Hematopoietic multipotent progenitor cell treated with erythropoietin and hydrocortisone succinate and interleukin-3 and kit ligand, for 4 days (in vitro differentiated cells): ENCODE data around the gene RASSF3.

ENCODE experiments used
- DNase-seq: peaks from one replicate; pipeline ENCODE4 v3.0.0-alpha.2; 2015

Gene RASSF3

DNA sequence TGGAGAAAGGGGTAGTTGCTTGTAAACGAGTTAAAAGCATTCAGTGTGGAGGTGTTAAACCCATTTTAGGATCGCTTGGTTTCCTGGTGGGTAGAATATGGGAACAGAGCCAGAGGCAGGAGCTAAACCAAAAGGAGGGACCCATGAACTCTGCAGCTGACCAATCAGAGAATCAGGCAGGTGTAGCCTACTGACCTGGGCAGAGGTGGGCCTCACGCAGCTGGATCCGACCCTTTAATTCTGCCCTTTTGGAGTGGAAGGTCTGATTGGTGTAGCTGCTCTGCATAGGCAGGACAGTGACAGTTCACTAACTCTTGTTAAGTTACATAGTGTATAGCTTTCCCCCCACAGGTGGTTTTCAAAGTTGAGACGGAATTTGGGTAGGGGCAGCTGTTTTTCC is 85.3 kb downstream of the RASSF3 start:
- no peak for DNase-seq

DNA sequence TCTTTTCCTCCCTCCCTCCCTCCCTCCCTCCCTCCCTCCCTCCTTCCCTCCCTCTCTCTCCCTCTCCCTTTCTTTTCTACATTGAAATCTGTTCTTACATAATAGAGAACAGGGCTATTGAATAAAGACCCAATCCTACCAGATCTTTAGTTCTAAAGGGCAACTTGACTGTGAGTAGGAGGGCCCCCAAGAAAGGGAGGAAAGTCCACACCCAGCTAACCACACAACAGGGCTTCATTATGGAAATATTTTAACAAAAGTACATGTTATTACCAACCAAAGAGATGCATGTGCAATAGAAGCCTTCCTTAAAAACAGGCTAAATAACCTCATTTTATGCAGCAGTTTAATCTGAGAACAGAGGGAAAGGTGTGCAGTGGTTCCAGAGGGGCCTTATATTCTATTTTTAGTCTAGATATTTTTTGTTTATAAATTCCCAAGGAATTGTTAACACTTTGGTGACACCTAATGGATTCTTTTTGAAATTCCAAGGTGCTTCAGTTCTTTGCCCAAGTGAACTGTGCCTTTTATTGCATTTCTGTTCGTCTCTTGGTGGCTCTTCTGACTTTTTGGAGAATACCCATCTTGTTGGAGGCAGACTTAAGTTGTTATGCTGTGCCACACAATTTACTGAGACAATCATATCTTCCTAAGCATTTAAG is 85.9 kb downstream of the RASSF3 start:
- DNase-seq = peak; percentile 62

DNA sequence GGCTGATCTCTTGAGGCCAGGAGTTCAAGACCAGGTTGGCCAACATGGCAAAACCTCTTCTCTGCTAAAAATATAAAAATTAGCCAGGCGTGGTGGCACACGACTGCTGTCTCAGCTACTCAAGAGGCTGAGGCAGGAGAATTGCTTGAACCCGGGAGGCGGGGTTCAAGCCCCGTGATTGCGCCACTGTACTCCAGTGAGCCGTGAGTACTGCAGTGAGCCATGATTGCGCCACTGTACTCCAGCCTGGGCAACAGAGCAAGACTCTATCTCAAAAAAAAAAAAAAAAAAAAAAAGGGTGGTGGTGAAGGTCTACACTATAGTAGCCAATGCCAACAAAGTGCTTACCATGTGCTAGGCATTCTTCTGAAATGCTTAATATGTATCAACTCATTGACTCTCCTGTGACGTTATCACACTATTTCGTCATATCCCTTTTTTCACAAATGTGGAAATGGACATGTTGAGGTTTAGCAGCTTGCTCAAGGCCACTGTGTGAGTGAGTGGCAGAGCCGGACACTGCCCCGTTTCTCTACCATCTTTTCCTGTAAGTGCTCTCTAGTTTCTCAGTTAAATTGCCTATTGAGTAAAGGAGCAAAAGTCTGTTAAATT is 89.3 kb downstream of the RASSF3 start:
- peak; percentile 75 for DNase-seq

DNA sequence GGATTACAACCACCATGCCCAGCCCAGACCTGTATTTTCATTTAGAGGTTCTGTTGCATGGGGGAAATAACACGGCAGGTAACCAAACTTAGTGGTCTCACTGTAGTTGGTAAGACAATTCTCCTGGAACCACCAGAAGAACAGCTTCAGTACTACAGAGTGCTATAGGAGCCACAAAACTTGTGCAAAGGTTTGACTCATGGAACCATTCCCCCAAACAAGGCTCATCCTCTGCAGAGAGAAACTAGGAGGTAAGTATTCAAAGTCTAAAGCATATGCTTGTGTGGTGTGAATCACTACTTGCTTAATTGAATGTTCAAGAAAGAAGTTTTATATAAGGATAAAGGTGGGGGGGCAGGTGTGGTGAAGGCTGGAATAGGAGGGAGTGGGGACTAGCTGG is 90.2 kb downstream of the RASSF3 start:
- no peak for DNase-seq

DNA sequence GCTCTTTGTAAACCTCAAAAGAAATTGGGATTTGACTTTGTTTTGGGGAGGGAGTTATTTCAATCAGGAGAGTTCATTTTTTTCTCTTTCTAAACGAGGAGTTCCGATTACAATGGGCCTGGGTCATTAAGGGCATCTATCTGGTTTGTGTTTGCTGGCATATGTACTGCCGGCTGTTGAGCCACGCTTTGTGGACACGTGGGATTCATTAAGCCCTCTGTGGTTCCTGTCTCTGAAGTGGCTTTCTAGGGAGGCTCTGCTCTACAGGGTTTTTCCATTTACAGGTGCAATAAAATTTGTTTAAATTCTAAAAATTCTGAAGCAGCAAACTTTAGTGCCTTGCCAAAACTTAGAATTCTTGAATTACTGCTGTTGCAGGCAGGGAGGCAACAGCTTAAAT is 91.0 kb downstream of the RASSF3 start:
- no peak for DNase-seq

DNA sequence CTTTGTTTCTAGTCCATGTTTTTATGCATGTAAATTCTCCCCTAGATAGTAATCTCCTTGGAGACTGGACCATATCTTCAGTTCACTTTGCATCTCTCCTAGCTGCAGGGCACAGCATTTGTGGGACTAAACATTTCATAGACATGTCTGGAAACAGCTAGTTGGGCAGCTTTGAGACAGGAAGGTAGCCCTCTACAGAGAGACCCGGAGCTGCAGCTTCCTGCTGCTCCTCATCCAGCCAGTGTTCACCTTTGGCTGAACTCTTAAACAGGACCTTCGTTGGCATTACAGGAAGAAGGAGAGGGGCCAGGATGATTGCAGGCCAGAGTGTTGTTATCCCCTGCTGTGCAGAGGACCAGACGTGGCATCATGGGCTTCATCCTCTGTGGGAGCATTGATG is 96.0 kb downstream of the RASSF3 start:
- no peak for DNase-seq

DNA sequence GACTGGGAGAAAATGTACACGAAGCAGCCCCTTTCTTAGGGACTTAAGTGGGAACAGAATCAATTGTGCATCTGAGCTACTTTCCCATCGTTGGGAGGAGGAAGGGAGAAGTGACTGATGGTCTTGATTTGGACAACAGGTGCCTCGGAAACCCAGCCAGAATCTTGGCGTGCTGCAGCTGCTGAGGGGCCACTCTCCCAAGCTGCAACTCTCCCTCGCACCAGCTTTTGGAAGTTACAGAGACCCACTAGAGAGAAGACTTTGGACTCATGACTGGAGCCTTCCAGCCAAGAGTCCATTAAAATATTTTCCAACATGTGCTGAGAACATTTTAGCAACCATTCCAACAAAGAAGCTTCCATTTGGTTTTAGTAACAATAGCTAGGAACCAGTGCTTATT is 96.6 kb downstream of the RASSF3 start:
- DNase-seq = no peak

DNA sequence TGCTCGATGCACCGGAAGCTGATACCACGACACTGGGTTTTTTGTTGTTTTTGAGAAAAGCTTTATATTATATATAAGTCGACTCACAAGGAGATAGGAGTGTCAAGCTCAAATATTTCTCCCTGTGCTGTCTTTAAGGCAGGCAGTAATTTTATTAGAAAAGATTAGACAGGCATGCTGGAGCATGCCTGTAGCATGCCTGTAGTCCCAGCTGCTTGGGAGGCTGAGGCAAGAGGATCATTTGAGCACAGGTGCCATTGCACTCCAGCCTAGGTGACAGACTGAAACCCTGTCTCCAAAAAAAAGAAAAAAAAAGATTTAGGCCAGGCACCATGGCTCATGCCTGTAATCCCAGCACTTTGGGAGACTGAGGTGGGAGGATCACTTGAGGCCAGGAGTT is 97.1 kb downstream of the RASSF3 start:
- no peak for DNase-seq

DNA sequence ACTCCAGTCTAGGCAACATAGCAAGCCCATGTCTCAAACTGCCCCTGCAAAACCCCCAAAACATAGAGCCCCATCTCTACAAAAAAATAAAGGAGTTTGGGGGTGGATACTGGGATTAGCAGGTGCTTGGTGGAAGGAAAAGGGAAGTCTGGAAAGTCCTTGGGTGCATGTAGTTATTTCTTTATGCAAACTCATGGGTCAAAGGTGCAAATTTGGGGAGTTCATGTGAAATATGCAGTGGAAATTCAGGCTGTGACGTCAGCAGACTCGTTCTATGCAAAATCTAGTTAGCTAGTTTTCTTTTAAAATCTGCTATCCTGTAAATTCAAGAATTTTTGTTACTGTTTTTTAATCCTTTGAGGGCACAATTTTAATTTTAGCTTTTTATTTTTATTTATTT is 97.6 kb downstream of the RASSF3 start:
- no peak for DNase-seq

DNA sequence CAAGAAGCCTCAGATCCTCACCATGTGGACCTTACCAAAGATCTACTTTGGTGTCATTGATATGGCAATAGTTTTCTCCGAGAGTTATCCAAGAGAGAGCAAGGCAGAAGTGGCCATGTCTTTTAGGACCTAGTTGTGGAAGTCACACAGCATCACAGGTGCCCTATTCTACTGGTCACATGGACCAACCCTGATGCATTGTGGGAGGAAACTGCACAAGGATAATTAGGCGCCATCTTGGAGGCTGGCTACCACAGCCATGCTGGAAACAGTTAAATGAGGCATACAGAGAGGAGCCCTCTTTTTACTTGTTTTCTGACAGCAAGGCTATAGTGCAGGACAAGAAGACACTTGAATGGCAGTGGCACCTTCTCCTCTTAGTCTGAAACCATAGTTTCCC is 99.1 kb downstream of the RASSF3 start:
- DNase-seq = no peak

DNA sequence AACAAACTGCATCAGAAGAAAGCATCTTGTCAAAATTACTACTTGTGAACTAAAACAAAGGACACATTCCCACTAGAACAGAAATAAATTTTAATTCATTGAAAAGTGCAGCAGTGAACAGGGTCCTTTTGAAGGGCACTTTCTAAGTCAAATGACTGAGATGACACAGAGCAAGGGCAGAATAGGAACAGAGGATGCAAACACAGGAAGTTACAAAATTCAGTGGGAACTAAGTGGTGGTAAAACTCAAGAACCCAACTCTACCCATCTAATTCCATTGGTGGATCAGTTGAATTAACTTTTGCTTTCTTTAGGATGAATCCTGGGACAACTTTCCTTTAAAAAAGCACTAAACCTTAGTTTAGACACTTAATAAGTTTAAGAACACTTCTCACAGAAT is 103.1 kb downstream of the RASSF3 start:
- DNase-seq = no peak

DNA sequence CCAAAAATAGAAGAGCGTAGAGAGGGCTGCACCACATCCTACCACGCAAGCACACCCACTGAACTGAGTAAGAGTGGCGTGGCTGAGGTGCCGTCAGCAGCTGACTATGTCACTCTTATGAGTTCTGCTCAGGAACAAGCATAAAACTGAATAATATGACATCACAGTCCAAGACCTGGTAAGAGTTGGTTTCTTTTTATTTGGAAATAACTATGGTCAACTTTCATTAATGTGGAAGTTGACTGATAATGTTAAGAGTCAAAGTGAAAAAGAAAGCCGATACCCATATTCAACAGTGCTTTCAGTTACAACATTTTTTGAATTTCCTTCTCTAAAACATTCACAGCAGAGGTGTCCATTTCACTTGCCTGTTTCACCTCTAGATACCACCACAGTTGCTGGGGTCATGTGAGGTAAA is 104.3 kb downstream of the RASSF3 start:
- peak; percentile 15 for DNase-seq

DNA sequence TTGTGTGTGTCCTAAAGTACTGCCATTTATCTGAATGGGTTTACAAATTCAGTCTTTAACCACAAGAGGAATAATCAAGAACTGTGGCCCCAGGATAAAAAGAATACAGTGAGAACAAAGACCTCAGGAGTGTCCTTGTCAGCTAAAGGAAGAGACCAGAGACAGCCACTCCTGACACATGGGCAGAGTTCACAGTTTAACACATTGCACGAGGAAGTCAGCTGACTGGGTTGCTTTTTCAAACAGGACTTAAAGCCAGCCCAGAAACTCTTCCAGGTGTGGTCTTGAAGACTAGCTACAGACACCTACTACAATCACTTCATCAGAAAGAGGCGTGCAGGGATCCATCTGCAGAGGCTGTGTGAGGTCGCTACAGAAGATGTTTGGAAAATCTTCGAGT is 106.1 kb downstream of the RASSF3 start:
- no peak for DNase-seq

DNA sequence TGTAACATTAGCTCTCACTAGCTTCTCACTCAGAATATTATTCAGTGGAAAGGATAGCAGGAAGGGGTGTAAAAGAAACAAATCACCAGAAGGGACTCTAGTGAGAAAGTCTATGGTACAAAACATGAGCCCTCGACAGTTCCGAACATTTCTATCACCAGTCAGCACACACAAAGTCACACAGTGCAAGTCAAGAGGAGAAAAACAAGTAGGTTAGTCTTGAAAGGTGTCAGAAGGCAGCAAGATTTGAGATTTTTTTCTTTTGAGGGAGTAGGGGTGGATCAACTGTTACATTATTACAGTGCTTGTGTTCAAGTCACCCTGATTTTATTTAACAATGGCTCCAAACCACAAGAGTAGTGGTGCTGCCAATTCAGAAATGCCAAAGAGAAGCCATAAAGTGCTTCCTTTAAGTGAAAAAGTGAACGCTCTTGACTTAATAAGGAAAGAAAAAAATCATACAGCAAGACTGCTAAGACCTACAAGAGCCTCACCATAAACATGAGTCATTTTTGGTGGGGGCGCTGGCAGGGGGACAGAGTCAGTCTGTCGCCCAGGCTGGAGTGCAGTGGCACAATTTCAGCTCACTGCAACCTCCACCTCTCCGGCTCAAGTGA is 106.7 kb downstream of the RASSF3 start:
- no peak for DNase-seq

DNA sequence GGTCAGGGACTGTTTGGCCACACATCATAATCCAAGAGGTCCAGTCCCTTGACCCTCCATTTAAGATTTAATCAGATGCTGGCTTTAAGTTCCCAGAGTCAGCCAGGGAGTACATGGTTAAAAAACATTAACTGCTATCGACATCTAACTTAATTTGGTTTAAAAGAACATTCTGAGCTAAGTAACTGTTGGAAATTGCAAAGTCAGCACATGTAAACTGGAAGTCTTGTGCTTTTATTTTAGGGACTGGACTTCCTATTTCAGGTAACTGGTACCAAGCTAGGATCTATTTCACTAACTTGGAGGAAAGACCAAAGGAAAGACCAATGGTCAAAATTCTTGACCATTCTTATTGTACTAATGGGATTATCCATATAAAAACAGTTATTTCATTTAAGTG is 108.4 kb downstream of the RASSF3 start:
- DNase-seq = no peak

DNA sequence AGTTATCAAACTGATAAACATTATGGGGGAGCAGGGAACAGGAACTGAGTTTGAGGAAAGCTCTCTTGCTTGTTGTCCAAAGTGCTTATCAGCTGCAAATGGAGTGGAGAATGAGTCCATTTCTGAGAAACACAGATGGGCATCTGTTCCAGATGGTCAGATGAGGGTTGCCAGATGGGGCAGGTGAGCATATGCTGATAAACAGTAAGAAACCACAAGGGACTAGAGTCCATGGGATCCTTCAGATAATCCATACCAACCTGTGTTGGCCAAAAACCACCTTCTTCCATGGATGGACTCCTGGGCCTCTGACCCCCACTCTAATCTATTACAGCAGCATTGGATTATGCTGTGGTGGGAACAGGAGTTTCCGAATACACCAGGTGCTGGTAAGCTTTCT is 110.6 kb downstream of the RASSF3 start:
- peak; percentile 58 for DNase-seq

DNA sequence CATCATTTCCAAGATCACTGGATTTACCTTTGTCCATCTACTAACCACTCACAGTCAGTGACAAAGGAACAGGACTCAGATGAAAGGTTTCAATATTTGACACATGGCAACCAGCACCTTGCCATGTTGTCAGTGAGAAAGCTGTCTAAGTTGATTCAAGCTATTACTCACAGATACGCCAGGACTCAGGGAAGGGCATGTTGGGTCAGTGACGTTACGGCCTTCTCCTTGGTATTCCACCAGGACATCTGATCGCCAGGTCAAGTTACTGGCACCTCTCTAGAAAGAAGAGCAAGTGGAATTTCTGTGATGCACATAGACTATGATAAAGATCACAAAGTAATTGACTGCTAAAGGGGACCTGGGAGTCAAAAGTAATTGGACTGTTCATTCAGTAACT is 112.5 kb downstream of the RASSF3 start:
- no peak for DNase-seq

DNA sequence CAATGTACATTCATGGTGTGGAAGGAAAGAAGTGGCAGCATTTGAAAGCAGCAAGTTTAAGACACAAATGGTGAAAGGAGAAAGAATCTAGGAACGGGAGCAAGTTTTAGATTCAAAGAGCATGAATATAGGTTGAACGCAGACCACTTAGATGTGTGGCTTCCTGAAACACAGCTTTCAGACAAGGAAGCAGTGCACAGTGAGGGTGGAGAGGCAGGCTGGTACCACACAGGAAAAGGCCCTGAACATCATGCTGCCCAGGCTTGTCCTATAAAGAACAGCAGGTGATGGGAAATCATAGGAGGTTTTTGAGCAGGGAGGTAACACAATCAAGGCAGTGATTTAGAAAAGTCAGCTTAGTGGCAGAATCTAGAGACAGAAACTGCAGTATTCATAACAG is 113.3 kb downstream of the RASSF3 start:
- no peak for DNase-seq

DNA sequence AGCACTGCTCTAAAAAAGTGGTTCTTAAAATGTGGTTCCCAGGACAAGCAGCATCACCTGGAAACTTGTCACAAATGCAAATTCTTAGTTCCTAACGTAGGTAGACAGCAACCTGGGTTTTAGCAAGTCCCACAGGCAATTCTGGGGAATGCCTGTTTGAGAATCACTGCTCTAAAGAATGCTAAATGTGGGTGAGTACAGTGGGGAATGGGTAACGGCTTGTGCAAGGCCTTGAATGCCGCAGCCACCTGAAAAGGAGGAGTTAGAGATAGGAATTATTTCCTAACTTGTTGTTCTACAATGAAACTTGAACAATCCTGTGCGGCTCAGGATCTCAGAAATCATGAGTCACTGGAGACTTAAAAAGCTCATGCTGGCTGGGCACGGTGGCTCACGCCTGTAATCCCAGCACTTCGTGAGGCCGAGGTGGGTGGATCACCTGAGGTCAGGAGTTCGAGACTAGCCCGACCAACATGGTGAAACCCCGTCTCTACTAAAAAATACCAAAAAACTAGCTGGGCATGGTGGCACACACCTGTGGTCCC is 114.0 kb downstream of the RASSF3 start:
- no peak for DNase-seq

DNA sequence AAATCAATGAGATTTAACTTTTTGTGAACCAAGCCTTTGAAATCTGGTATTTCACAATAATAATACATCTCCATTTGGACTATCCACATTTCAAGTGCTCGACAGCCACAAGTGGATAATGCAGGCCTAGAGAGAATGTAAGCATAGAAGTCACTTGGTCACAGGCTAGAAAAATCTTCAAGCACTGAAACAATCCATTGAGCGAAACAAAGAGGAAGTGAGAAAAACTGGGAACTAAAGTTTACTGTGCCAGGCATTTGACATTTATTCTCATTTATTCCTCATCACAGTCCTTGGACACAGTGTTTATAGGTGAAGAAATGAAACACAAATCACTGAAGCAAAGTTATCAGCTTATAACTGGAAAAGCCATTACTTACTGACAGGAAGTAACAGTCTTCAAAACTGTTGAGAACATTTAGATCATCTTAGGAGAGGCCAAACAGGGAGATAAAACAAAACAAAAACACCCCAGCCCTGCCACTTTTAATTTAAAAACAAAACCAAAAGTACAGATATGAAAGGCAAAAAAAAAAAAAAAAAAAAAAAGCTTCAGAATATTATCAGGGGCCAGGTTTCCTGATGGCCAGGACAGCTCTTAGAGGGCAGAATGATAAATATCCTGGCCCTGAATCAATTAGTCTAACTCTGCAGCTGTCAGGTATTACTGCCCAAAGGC is 119.8 kb downstream of the RASSF3 start:
- peak; percentile 49 for DNase-seq

DNA sequence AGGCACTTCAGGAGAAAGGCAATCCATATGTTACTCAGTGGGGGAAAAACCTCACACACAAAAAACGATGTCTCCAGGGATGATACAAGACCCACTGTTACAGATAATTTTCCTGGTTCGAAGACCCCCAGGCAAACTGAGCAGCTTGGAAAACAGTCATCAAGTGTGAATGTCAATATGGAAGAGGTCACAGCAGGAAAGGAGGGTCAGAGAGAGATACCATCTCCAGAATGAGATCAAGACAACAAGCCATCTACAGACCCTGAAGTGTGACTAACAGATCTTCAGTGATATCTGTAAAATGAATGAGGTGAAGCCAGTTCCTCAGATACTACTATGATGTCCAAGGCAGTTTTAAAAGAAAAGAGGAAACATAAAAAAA is 120.3 kb downstream of the RASSF3 start:
- DNase-seq = peak; percentile 52

DNA sequence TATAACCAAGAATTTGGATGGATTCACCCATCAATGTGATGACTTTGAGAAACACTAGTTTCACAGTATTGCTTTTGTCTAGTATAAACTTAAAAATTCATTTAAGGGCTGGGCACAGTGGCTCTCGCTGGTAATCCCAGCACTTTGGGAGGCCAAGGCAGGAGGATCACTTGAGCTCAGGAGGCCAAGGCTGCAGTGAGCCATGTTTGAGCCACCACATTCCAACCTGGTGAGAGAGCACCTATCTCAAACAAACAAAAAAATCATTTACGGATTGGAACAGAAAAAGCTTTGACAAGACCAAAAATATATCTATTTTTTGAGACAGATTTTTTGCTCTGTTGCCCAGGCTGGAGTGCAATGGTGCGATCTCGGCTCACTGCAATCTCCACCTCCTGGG is 121.4 kb downstream of the RASSF3 start:
- no peak for DNase-seq

DNA sequence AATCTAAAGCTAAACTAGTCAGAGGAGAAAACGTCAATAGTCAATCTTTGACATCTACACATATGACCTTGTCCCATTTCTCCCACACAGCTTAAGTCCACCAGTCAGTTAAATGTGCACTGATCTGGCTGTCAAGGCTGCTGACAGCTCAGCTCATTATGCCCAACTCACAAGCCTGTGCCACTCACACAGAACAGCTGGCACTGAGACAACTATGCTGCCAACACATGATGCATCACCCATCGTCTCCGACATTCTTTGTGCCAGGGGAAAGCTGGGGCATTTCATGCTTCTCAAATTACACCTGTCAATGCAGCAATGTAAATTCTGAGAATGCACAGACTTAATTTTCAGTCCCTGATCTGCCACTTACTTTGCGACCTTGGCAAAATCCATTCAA is 123.6 kb downstream of the RASSF3 start:
- DNase-seq = no peak

DNA sequence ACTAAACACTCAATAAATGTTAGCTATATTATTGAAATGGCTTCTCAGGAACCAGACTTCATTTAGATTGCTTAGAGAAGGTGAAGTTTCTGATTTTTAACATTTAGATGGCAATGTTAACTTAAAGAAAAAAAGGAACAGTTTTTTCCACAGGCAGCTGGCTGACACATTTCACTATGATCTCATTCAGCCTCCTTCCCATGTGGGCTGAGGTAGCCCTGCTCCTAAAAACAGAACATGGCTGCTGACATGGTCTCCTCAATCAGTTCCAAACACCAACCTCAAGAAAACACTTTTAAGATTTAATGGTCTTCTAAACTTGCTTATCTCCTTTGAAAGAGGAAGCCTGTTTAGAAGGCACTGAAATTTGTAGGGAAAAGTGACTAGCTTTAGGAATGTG is 125.1 kb downstream of the RASSF3 start:
- no peak for DNase-seq
